IMR-90 (cell line): ENCODE measurements around the gene ZNF134. TPM values are rescaled to one million over a fixed set of nuclear protein-coding genes. Genes with fewer than 3 reads are reported as not detected.

Experiments used
- ATAC-seq: fragments of 200-7000 bp; cut with Tn5 transposase; 2 replicates; pipeline ENCODE4 v1.9.1; 2020; ENCODE audit warnings: low read depth, mild to moderate bottlenecking, moderate library complexity
- BruUV-seq: library from RNA; stranded (reverse); fragments of 400-500 nt; replicated peaks from 2 replicates; lab custom pipeline; 2021; lab: Mats Ljungman, UMichigan
- CTCF ChIA-PET: fragments of 300-600 bp; formaldehyde crosslinking; extraction: SDS; loops from one replicate; lab custom pipeline; 2021; ENCODE audit warnings: antibody characterized with exemption; lab: Yijun Ruan, JAX
- POLR2A ChIA-PET: fragments of 300-600 bp; sonication (Branson Sonifier 250); formaldehyde crosslinking; loops from one replicate; lab custom pipeline; 2022; ENCODE audit warnings: antibody characterized with exemption; ENCODE audit not compliant: unreplicated experiment; lab: Charles Lee
- DNase-seq: peaks from one replicate; pipeline ENCODE4 v3.0.0; 2013
- H2AFZ ChIP-seq: replicated peaks from 2 replicates; pipeline ENCODE3; 2013; ENCODE audit warnings: low read length, mild to moderate bottlenecking; ENCODE audit not compliant: poor library complexity
- H2AK5ac ChIP-seq: 2 replicates; pipeline ENCODE4 v1.6.1; 2013; ENCODE audit warnings: low read depth, low read length, inconsistent platforms
- H2AK9ac ChIP-seq: replicated peaks from 2 replicates; pipeline ENCODE3; 2013; ENCODE audit warnings: mild to moderate bottlenecking, low read depth, low read length, moderate library complexity; ENCODE audit not compliant: poor library complexity
- H2BK120ac ChIP-seq: 2 replicates; pipeline ENCODE4 v1.6.1; 2013; ENCODE audit warnings: low read depth, low read length, inconsistent platforms
- H2BK15ac ChIP-seq: 3 replicates; pipeline ENCODE4 v1.6.1; 2013; ENCODE audit warnings: low read depth, low read length, inconsistent platforms
- H2BK20ac ChIP-seq: 2 replicates; pipeline ENCODE4 v1.6.1; 2013; ENCODE audit warnings: low read depth, mild to moderate bottlenecking, inconsistent platforms, low read length, moderate library complexity
- H2BK5ac ChIP-seq: 2 replicates; pipeline ENCODE4 v1.6.1; 2013; ENCODE audit warnings: mild to moderate bottlenecking, low read depth, low read length, inconsistent platforms; ENCODE audit not compliant: poor library complexity, severe bottlenecking
- H3K14ac ChIP-seq: replicated peaks from 2 replicates; pipeline ENCODE4 v1.6.1; 2013; ENCODE audit warnings: low read depth, low read length, inconsistent platforms
- H3K18ac ChIP-seq: 2 replicates; pipeline ENCODE4 v1.6.1; 2013; ENCODE audit warnings: low read depth, low read length, control low read depth
- H3K23ac ChIP-seq: 2 replicates; pipeline ENCODE4 v1.6.1; 2013; ENCODE audit warnings: low read depth, low read length, inconsistent platforms
- H3K27ac ChIP-seq: 2 replicates; pipeline ENCODE4 v1.5.1; 2013; ENCODE audit warnings: mild to moderate bottlenecking, control low read depth, low read length; ENCODE audit not compliant: insufficient read depth
- H3K27me3 ChIP-seq: 2 replicates; pipeline ENCODE4 v1.6.1; 2013; ENCODE audit warnings: low read length; ENCODE audit not compliant: control insufficient read depth, insufficient read depth
- H3K36me3 ChIP-seq: 2 replicates; pipeline ENCODE4 v1.6.1; 2013; ENCODE audit warnings: low read length, mixed read lengths; ENCODE audit not compliant: control insufficient read depth, insufficient read depth
- H3K4ac ChIP-seq: 2 replicates; pipeline ENCODE4 v1.6.1; 2013; ENCODE audit warnings: low read depth, low read length, inconsistent platforms
- H3K4me1 ChIP-seq: 2 replicates; pipeline ENCODE4 v1.6.1; 2013; ENCODE audit warnings: low read length, mixed read lengths; ENCODE audit not compliant: control insufficient read depth, insufficient read depth
- H3K4me2 ChIP-seq: 2 replicates; pipeline ENCODE4 v1.6.1; 2013; ENCODE audit warnings: low read depth, mild to moderate bottlenecking, control low read depth, low read length, moderate library complexity
- H3K4me3 ChIP-seq: 2 replicates; pipeline ENCODE4 v1.5.1; 2013; ENCODE audit warnings: low read depth, mild to moderate bottlenecking, control low read depth, low read length, moderate library complexity; ENCODE audit not compliant: insufficient read depth
- H3K56ac ChIP-seq: 2 replicates; pipeline ENCODE4 v1.6.1; 2013; ENCODE audit warnings: low read length, inconsistent platforms; ENCODE audit not compliant: insufficient read depth; ENCODE audit errors: extremely low read depth
- H3K79me1 ChIP-seq, 2 experiments: 2 replicates each; pipeline ENCODE4 v1.6.1; 2013; ENCODE audit warnings: low read length in 2 of 2, inconsistent platforms in 1 of 2, low read depth in 1 of 2
- H3K9ac ChIP-seq: 2 replicates; pipeline ENCODE4 v1.6.1; 2013; ENCODE audit warnings: low read depth, low read length, control low read depth
- H3K9me1 ChIP-seq: 2 replicates; pipeline ENCODE4 v1.6.1; 2013; ENCODE audit warnings: low read length, inconsistent platforms; ENCODE audit not compliant: insufficient read depth
- H3K9me3 ChIP-seq: 2 replicates; pipeline ENCODE4 v1.6.1; 2013; ENCODE audit warnings: low read length; ENCODE audit not compliant: control insufficient read depth, insufficient read depth
- H4K20me1 ChIP-seq: 2 replicates; pipeline ENCODE4 v1.6.1; 2013; ENCODE audit warnings: low read length, inconsistent platforms; ENCODE audit not compliant: insufficient read depth
- H4K5ac ChIP-seq: 2 replicates; pipeline ENCODE4 v1.6.1; 2013; ENCODE audit warnings: mild to moderate bottlenecking, low read depth, low read length, control low read depth
- H4K8ac ChIP-seq, 2 experiments: 2 replicates each; pipeline ENCODE4 v1.6.1; 2013; ENCODE audit warnings: low read depth in 2 of 2, low read length in 2 of 2, control low read depth in 1 of 2, inconsistent platforms in 1 of 2
- H4K91ac ChIP-seq: 2 replicates; pipeline ENCODE4 v1.6.1; 2013; ENCODE audit warnings: low read depth, low read length, inconsistent platforms; ENCODE audit not compliant: insufficient read depth
- MAFK ChIP-seq: IDR thresholded peaks from 2 replicates; pipeline ENCODE4 v1.6.1; 2012; ENCODE audit warnings: low read depth, low read length, improper control_type of control experiment
- RCOR1 ChIP-seq: IDR thresholded peaks from 2 replicates; pipeline ENCODE4 v1.6.1; 2012; ENCODE audit warnings: mild to moderate bottlenecking, low read length, improper control_type of control experiment; ENCODE audit not compliant: insufficient replicate concordance
- dilution Hi-C: fragments of 300-500 bp; cut with HindIII; formaldehyde crosslinking; loops from one replicate; pipeline ENCODE4 v1.14.3; 2018; ENCODE audit warnings: low sequenced_read_pairs; ENCODE audit not compliant: unreplicated experiment
- in situ Hi-C: fragments of 300-500 bp; cut with MboI; formaldehyde crosslinking; loops from 3 replicates; pipeline ENCODE4 v1.14.3; 2019; ENCODE audit warnings: low sequenced_read_pairs, inconsistent platforms, mixed read lengths
- intact Hi-C: fragments of 100-400 bp; cut with micrococcal nuclease; formaldehyde crosslinking; loops from 2 replicates; pipeline ENCODE4 v1.10.0; 2022
- polyA plus RNA-seq, 3 experiments: library from polyadenylated mRNA; depleted of rRNA; stranded (reverse); fragments of >200 nt; gene quantifications; 2 replicates each; pipeline ENCODE4 v1.2.3, GENCODE V29; 2012; ENCODE audit warnings: low replicate concordance in 1 of 3
- total RNA-seq: library from RNA; depleted of rRNA; stranded (reverse); fragments of >200 nt; gene quantifications from 2 replicates; pipeline ENCODE4 v1.2.3, GENCODE V29; 2012

The ZNF134 gene
- total and polyA plus RNA-seq, 2 of the 4 experiments (the other 2 are of a cell fraction): 6.2 to 31.0 TPM

- Histone ChIP-seq H3K9me1 (peaks cover 5% of the 10 kb centered on the region; the same call in 1 of the 2 replicates), H2BK15ac (no peak overlapping the region), H2BK5ac (no peak overlapping the region), H3K27ac (no peak overlapping the region), H4K91ac (no peak overlapping the region), H3K27me3 (no peaks in the 10 kb centered on the region), H3K9ac (no peak overlapping the region), H3K4ac (no peak overlapping the region), H3K18ac (no peak overlapping the region), H3K36me3 (peaks cover 56% of the 10 kb centered on the region), H4K5ac (no peak overlapping the region), H2AK9ac (no peak overlapping the region), H3K79me1 (peaks cover 29% of the 10 kb centered on the region in 2 experiments), H3K4me3 (no peak overlapping the region), H2AFZ (no peak overlapping the region), H3K14ac (no peak overlapping the region), H2AK5ac (no peak overlapping the region), H2BK120ac (no peak overlapping the region), H3K56ac (no peak overlapping the region), H2BK20ac (no peak overlapping the region), H4K20me1 (no peaks in the 10 kb centered on the region), H4K8ac (no peak overlapping the region), H3K4me1 (no peaks in the 10 kb centered on the region), H3K23ac (no peak overlapping the region), H3K4me2 (no peak overlapping the region), H3K9me3 (peaks cover 60% of the 10 kb centered on the region)
- in situ Hi-C loops (no loop called here), dilution Hi-C loops (no loop called here), intact Hi-C loops (no loop called here)
- ATAC-seq (no peak), DNase-seq (no peak)
- ChIA-PET POLR2A (no interaction called here), CTCF (no interaction called here)
- peak; percentile 57; the same call in 1 of the 2 replicates for TF ChIP-seq MAFK
- no peak for TF ChIP-seq RCOR1
- no TSS peak for BruUV-seq
Measured at GRCh38 chr19:57576661-57577060, 37.4 kb upstream of the ZNF134 start.
